SK-N-MC (cell line): ENCODE results near the gene KCTD6.

Experiments used
- EZH2 ChIP-seq: fragments of 200-600 bp; sonication (generic); IDR thresholded peaks from one replicate; pipeline ENCODE4 v1.6.1; 2017; ENCODE audit warnings: antibody characterized with exemption
- FOXP2 ChIP-seq: optimal IDR thresholded peaks from 2 replicates; pipeline ENCODE3; 2011; ENCODE audit warnings: mild to moderate bottlenecking, moderate library complexity; ENCODE audit not compliant: insufficient read depth; ENCODE audit errors: extremely low read length, control extremely low read depth
- POLR2AphosphoS5 ChIP-seq: IDR thresholded peaks from 2 replicates; pipeline ENCODE4 v1.6.1; 2012; ENCODE audit warnings: mild to moderate bottlenecking, low read depth, low read length, borderline replicate concordance

- TF ChIP-seq EZH2 (no peak), POLR2AphosphoS5 (no peak), FOXP2 (no peak)
Measured at GRCh38 chr3:58490860-58491501, 915 bp upstream of the KCTD6 start.
